ENCODE data around the gene NRGN.
"Not testable (repeated sequence)": the region's sequence is repeated elsewhere in the genome, so short reads cannot be mapped to it uniquely, and the experiment has no call there.

Gene NRGN

DNA sequence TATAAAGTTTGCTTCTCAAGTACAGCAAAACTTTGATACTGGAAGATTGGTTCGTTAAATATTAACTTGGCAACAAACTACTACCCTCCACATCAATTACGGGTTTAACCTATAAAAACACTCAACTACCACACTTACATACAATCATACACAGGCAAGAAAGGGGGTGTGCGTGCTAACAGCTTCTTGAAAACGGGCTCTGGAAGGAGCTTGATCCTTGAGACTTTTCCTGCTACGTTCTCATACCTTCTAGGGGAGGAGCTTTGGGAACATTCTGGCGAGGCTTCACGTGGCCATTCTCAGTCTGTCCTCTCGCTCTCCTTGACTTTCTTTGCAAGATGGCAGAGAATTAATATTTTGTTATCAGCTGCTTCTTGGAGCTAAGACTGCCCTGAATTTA, 29.2 kb downstream of the NRGN start:
- H3K27ac ChIP-seq, result no peak overlapping the region
- no peaks in the 10 kb centered on the region for H3K9me3 ChIP-seq
- H3K4me1 ChIP-seq (ENCODE audit: control insufficient read depth in 1 of 2, insufficient read depth in 1 of 2, low read depth in 1 of 2, low read length in 1 of 2), result no peaks in the 10 kb centered on the region
- no peaks in the 10 kb centered on the region for H3K36me3 ChIP-seq
- H3K27me3 ChIP-seq, result peaks cover 4% of the 10 kb centered on the region
- TF ChIP-seq, protein P1, sequence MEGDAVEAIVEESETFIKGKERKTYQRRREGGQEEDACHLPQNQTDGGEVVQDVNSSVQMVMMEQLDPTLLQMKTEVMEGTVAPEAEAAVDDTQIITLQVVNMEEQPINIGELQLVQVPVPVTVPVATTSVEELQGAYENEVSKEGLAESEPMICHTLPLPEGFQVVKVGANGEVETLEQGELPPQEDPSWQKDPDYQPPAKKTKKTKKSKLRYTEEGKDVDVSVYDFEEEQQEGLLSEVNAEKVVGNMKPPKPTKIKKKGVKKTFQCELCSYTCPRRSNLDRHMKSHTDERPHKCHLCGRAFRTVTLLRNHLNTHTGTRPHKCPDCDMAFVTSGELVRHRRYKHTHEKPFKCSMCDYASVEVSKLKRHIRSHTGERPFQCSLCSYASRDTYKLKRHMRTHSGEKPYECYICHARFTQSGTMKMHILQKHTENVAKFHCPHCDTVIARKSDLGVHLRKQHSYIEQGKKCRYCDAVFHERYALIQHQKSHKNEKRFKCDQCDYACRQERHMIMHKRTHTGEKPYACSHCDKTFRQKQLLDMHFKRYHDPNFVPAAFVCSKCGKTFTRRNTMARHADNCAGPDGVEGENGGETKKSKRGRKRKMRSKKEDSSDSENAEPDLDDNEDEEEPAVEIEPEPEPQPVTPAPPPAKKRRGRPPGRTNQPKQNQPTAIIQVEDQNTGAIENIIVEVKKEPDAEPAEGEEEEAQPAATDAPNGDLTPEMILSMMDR (IDR thresholded peaks at IDR 0.05), result no peak
- H3K4me3 ChIP-seq (ENCODE audit: low read depth in 1 of 2, low read length in 1 of 2), result no peak overlapping the region

DNA sequence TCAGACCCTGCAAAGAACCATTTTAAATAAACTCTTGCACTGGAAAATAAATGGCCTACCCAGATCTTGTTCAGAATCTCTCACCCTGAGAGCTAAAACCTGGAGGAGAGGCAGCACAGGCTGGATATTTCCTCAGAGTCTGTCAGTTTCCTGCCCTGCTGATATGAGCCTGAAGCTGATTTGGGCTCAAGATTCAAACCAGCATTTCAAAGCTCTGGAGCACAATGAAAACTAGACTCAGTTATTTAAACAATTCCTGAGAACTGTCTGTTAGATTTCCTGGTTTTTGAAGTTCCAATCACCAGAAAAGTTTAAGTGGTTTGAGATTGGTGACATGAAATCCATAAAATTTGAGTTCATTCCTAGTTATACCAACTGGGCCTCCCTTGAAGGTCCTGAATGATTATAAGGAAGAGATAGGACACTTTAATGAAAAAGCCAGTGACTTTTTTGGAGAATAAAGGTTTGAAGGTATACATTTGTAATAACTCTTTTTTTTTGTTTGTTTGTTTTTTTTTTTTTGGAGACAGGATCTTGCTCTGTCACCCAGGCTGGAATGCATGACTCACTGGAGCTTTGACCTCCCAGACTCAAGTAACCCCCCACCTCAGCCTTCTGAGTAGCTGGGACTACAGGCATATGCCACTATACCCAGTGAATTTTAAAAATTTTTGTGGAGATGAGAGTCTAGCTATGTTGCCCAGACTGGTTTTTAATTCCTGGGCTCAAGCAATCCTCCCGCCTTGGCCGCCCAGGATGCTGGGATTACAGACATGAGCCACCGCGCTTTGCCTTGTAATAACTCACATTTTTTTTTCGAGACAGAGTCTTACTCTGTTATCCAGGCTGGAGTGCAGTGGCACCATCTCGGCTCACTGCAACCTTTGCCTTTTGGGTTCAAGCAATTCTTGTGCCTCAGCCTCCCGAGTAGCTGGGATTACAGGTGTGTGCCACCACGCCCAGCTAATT, 30.3 kb downstream of the NRGN start:
- no peak overlapping the region for H3K27ac ChIP-seq

GRCh38 chr11:124770959-124771358, 31.2 kb downstream of the NRGN start:
- H3K4me3 ChIP-seq (ENCODE audit: low read depth in 1 of 2, low read length in 1 of 2); H3K27ac ChIP-seq; H3K36me3 ChIP-seq; H3K27me3 ChIP-seq; H3K9me3 ChIP-seq; H3K4me1 ChIP-seq (ENCODE audit: control insufficient read depth in 1 of 2, insufficient read depth in 1 of 2, low read depth in 1 of 2, low read length in 1 of 2): not testable (repeated sequence)

More for the DNA sequence above, 30.3 kb downstream of the NRGN start:
- TF ChIP-seq, protein P1 (IDR thresholded peaks at IDR 0.05), result no peak
- Histone ChIP-seq H3K27me3 (no peaks in the 10 kb centered on the region), H3K36me3 (no peaks in the 10 kb centered on the region), H3K9me3 (no peaks in the 10 kb centered on the region), H3K4me1 (ENCODE audit: control insufficient read depth in 1 of 2, insufficient read depth in 1 of 2, low read depth in 1 of 2, low read length in 1 of 2) (no peaks in the 10 kb centered on the region), H3K4me3 (ENCODE audit: low read depth in 1 of 2, low read length in 1 of 2) (no peak overlapping the region)

GRCh38 chr11:124776865-124777645, 37.3 kb downstream of the NRGN start:
- no peak overlapping the region for H3K4me3 ChIP-seq (ENCODE audit: low read depth in 1 of 2, low read length in 1 of 2)
- no peaks in the 10 kb centered on the region for H3K36me3 ChIP-seq
- no peaks in the 10 kb centered on the region for H3K9me3 ChIP-seq
- TF ChIP-seq, protein P1 (IDR thresholded peaks at IDR 0.05), result no peak
- H3K4me1 ChIP-seq (ENCODE audit: control insufficient read depth in 1 of 2, insufficient read depth in 1 of 2, low read depth in 1 of 2, low read length in 1 of 2), result no peaks in the 10 kb centered on the region
- H3K27me3 ChIP-seq, result no peaks in the 10 kb centered on the region
- no peak overlapping the region for H3K27ac ChIP-seq

DNA sequence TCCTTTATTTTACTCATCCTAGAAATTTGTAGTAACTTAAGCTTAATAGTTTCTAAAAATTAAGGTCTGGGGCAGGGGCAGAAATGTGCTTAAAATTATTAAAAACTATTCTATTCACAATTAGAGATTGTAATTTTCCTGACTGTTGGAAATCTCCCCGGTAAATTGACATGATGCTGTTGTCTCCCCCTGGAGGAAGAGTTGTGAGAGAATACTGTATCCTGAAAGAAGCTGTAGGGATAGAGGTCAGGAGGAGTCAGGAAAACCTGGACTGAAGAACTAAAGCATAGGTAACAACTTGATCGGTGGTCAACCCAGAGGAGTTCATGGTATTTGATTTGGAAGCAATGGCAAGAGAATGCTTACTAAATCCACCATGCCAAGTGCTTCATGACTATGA, 38.5 kb downstream of the NRGN start:
- H3K27me3 ChIP-seq, result no peaks in the 10 kb centered on the region
- no peaks in the 10 kb centered on the region for H3K36me3 ChIP-seq
- TF ChIP-seq, protein P1 (IDR thresholded peaks at IDR 0.05), result no peak
- H3K4me1 ChIP-seq (ENCODE audit: control insufficient read depth in 1 of 2, insufficient read depth in 1 of 2, low read depth in 1 of 2, low read length in 1 of 2), result no peaks in the 10 kb centered on the region
- H3K27ac ChIP-seq, result no peak overlapping the region
- no peak overlapping the region for H3K4me3 ChIP-seq (ENCODE audit: low read depth in 1 of 2, low read length in 1 of 2)
- H3K9me3 ChIP-seq, result no peaks in the 10 kb centered on the region

DNA sequence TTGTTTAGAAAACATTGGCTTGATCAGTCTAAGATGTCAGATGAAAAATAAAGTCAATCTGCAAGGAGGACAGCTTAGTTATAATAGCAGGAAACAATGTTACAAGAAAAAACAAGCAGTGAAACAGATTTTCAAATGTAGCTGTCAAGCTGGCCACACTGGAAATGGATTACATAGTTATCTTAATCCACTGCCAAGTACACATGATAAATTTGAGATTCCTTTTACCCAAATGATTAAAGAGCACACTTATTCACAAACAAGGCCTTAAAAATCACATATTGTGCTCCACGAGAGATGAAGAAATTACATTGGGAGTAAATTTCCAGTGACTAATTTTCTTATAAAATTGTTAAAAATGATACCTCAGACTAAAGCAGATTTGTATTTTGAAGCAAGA, 39.8 kb downstream of the NRGN start:
- Histone ChIP-seq H3K36me3 (no peaks in the 10 kb centered on the region), H3K9me3 (no peaks in the 10 kb centered on the region), H3K4me3 (ENCODE audit: low read depth in 1 of 2, low read length in 1 of 2) (no peak overlapping the region), H3K4me1 (ENCODE audit: control insufficient read depth in 1 of 2, insufficient read depth in 1 of 2, low read depth in 1 of 2, low read length in 1 of 2) (no peaks in the 10 kb centered on the region), H3K27ac (no peak overlapping the region), H3K27me3 (no peaks in the 10 kb centered on the region)
- TF ChIP-seq, protein P1 (IDR thresholded peaks at IDR 0.05), result no peak

All from neutrophil (primary cell).